CD4-positive, alpha-beta memory T cell (primary cell): Measurements from ENCODE around the gene HES1. TPM values are rescaled to one million over a fixed set of nuclear protein-coding genes. Genes with fewer than 3 reads are reported as not detected.

Experiments
- CTCF ChIA-PET: fragments of 350-600 bp; sonication (Branson Sonifier 250); formaldehyde crosslinking; loops from one replicate; lab custom pipeline; 2021; ENCODE audit warnings: inconsistent platforms; ENCODE audit not compliant: partially characterized antibody; lab: Charles Lee
- POLR2A ChIA-PET: fragments of 350-600 bp; sonication (Branson Sonifier 250); formaldehyde crosslinking; loops from one replicate; lab custom pipeline; 2021; ENCODE audit not compliant: partially characterized antibody; lab: Charles Lee
- DNase-seq, 5 donors: peaks; one replicate each; pipeline versions ENCODE4 v3.0.0 to v3.0.0-alpha.2; 2020 to 2022; ENCODE audit warnings: mixed read lengths in 1 of 5
- H3K27ac ChIP-seq: one replicate; pipeline ENCODE4 v1.7.0; 2013; ENCODE audit warnings: low read depth, low read length
- H3K27me3 ChIP-seq: 2 replicates; pipeline ENCODE4 v1.7.0; 2013; ENCODE audit warnings: mild to moderate bottlenecking, low read length, moderate library complexity; ENCODE audit not compliant: insufficient read depth
- H3K36me3 ChIP-seq: 2 replicates; pipeline ENCODE4 v1.7.0; 2013; ENCODE audit warnings: mild to moderate bottlenecking, low read length, moderate library complexity; ENCODE audit not compliant: insufficient read depth
- H3K4me1 ChIP-seq: 2 replicates; pipeline ENCODE4 v1.7.0; 2013; ENCODE audit warnings: mild to moderate bottlenecking, low read length, moderate library complexity; ENCODE audit not compliant: insufficient read depth
- H3K4me3 ChIP-seq, 2 donors: one replicate each; pipeline ENCODE4 v1.7.0; 2013; ENCODE audit warnings: low read length in 2 of 2, mild to moderate bottlenecking in 1 of 2
- H3K9me3 ChIP-seq, 2 donors: one replicate each; pipeline ENCODE4 v1.7.0; 2013; ENCODE audit warnings: low read length in 2 of 2, control low read depth in 1 of 2; ENCODE audit not compliant: control insufficient read depth in 1 of 2
- H3K27ac Mint-ChIP-seq, 7 donors: one replicate each; pipeline ENCODE4 v1.8.0; 2020 to 2021; ENCODE audit warnings: mixed read lengths in 7 of 7, mild to moderate bottlenecking in 6 of 7, inconsistent platforms in 3 of 7, moderate library complexity in 3 of 7
- H3K27me3 Mint-ChIP-seq, 2 donors: one replicate each; pipeline ENCODE4 v1.8.0; 2020 to 2021; ENCODE audit warnings: mixed read lengths in 2 of 2
- H3K36me3 Mint-ChIP-seq, 2 donors: one replicate each; pipeline ENCODE4 v1.8.0; 2020 to 2021; ENCODE audit warnings: mixed read lengths in 2 of 2, inconsistent platforms in 1 of 2, mild to moderate bottlenecking in 1 of 2
- H3K4me1 Mint-ChIP-seq, 4 donors: one replicate each; pipeline ENCODE4 v1.8.0; 2020 to 2021; ENCODE audit warnings: mixed read lengths in 4 of 4, mild to moderate bottlenecking in 1 of 4
- H3K4me3 Mint-ChIP-seq, 8 donors: one replicate each; pipeline ENCODE4 v1.8.0; 2020 to 2021; ENCODE audit warnings: mixed read lengths in 8 of 8, mild to moderate bottlenecking in 7 of 8, moderate library complexity in 6 of 8, inconsistent platforms in 3 of 8
- H3K9me3 Mint-ChIP-seq, 8 donors: one replicate each; pipeline ENCODE4 v1.8.0; 2020 to 2021; ENCODE audit warnings: mixed read lengths in 8 of 8, mild to moderate bottlenecking in 5 of 8, inconsistent platforms in 3 of 8, moderate library complexity in 1 of 8
- intact Hi-C: fragments of 100-400 bp; cut with micrococcal nuclease; formaldehyde crosslinking; loops from one replicate; pipeline ENCODE4 v1.15.1; 2023
- polyA plus RNA-seq, 2 donors: library from polyadenylated mRNA; unstranded; fragments of 300-500 nt; fragmentation: Illumina TruSeq; gene quantifications; one replicate each; pipeline ENCODE4 v1.2.3, GENCODE V29; 2021
- total RNA-seq, 2 experiments: library from RNA; stranded (reverse); gene quantifications; one replicate each; pipeline ENCODE4 v1.2.3, GENCODE V29; 2021

Gene HES1
- total and polyA plus RNA-seq, 4 experiments from 2014 or later: 0.11 to 0.50 TPM; not detected in 2

- no peaks in the 10 kb centered on the region for H3K9me3 ChIP-seq
- Mint-ChIP-seq H3K4me1 (peaks cover 0 to 1% (median 0%) of the 10 kb centered on the region in 4 donors), H3K36me3 (peaks cover 0 to 6% of the 10 kb centered on the region in 2 donors), H3K4me3 (no peak overlapping the region), H3K27ac (no peak overlapping the region), H3K27me3 (peaks cover 16 to 24% of the 10 kb centered on the region in 2 donors), H3K9me3 (peaks cover 0 to 11% (median 3%) of the 10 kb centered on the region in 8 donors)
- H3K36me3 ChIP-seq: no peaks in the 10 kb centered on the region
- POLR2A ChIA-PET: no interaction called here
- H3K4me3 ChIP-seq: no peak overlapping the region
- no peaks in the 10 kb centered on the region for H3K4me1 ChIP-seq
- intact Hi-C loops: no loop called here
- CTCF ChIA-PET: no interaction called here
- DNase-seq: no peak
- H3K27ac ChIP-seq: no peak overlapping the region
- peaks cover 5% of the 10 kb centered on the region for H3K27me3 ChIP-seq
These were observed 18.4 kb downstream of the HES1 start for GRCh38 chr3:194154346-194154745.

DNA sequence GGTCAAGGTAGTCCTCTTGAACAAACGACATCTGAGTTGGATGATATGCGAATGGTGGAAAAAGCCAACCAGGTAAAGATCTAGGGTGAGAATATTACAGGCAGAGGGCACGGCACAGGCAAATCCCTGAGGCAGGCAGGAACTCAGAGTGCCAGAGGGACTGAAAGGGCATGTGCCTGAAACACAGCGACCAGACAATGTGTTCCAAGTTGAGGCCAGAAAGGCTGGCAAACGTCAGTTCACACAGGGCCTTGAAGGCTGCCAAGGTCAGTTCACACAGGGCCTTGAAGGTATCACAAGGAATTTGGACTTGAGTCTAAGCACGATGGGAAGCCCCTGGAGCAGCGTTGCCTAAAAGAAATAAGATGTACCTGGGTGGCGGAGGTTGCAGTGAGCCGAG is 20.1 kb downstream of the HES1 start:
- Mint-ChIP-seq H3K27me3 (peaks cover 17 to 27% of the 10 kb centered on the region in 2 donors), H3K4me1 (peaks cover 0 to 1% (median 0%) of the 10 kb centered on the region in 4 donors), H3K9me3 (peaks cover 0 to 11% (median 3%) of the 10 kb centered on the region in 8 donors), H3K4me3 (no peak overlapping the region), H3K36me3 (peaks cover 0 to 6% of the 10 kb centered on the region in 2 donors), H3K27ac (no peak overlapping the region)
- peaks cover 5% of the 10 kb centered on the region for H3K27me3 ChIP-seq
- no peaks in the 10 kb centered on the region for H3K9me3 ChIP-seq
- intact Hi-C loops: no loop called here
- POLR2A ChIA-PET: no interaction called here
- H3K27ac ChIP-seq: no peak overlapping the region
- H3K4me1 ChIP-seq: no peaks in the 10 kb centered on the region
- no peak overlapping the region for H3K4me3 ChIP-seq
- CTCF ChIA-PET: no interaction called here
- H3K36me3 ChIP-seq: no peaks in the 10 kb centered on the region
- no peak for DNase-seq

- Mint-ChIP-seq H3K27me3 (peaks cover 18 to 21% of the 10 kb centered on the region in 2 donors), H3K9me3 (peaks cover 0 to 9% (median 3%) of the 10 kb centered on the region in 8 donors), H3K4me3 (no peak overlapping the region), H3K36me3 (peaks cover 0 to 5% of the 10 kb centered on the region in 2 donors), H3K27ac (no peak overlapping the region), H3K4me1 (no peaks in the 10 kb centered on the region)
- H3K36me3 ChIP-seq: no peaks in the 10 kb centered on the region
- no peaks in the 10 kb centered on the region for H3K4me1 ChIP-seq
- intact Hi-C loops: no loop called here
- no peaks in the 10 kb centered on the region for H3K9me3 ChIP-seq
- DNase-seq: no peak
- CTCF ChIA-PET: no interaction called here
- H3K4me3 ChIP-seq: no peak overlapping the region
- H3K27me3 ChIP-seq: peaks cover 5% of the 10 kb centered on the region
- POLR2A ChIA-PET: no interaction called here
- H3K27ac ChIP-seq: no peak overlapping the region
These were observed 23.0 kb downstream of the HES1 start for GRCh38 chr3:194158942-194159439.

DNA sequence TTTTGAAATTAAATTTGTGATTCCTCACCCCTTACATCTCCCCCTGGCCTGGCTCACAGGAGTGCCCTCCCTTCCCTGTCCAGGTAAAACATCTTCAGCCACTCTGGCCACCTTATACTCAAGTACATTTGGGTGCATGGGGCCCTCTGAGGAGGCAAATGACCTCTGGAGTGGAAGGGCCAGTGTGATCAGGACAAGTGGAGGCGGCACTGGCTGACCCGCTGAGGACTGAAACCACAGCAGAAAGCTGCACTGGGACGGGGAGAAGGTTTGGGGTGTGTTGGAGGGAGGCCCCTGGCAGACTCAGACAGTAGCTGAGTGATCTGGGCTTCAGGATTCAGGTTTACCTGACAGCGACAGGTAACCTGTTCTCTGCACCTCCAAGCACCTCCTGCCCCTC is 24.2 kb downstream of the HES1 start:
- H3K4me3 Mint-ChIP-seq: no peak overlapping the region
- H3K27me3 Mint-ChIP-seq: peaks cover 15 to 22% of the 10 kb centered on the region in 2 donors
- H3K9me3 Mint-ChIP-seq: no peaks in the 10 kb centered on the region
- no peaks in the 10 kb centered on the region for H3K4me1 Mint-ChIP-seq
- no peak overlapping the region for H3K4me3 ChIP-seq
- no peak overlapping the region for H3K27ac Mint-ChIP-seq
- ChIA-PET POLR2A (no interaction called here), CTCF (no interaction called here)
- H3K27me3 ChIP-seq: no peaks in the 10 kb centered on the region
- H3K27ac ChIP-seq: no peak overlapping the region
- no peaks in the 10 kb centered on the region for H3K9me3 ChIP-seq
- H3K4me1 ChIP-seq: no peaks in the 10 kb centered on the region
- intact Hi-C loops: no loop called here
- H3K36me3 ChIP-seq: no peaks in the 10 kb centered on the region
- DNase-seq: no peak
- H3K36me3 Mint-ChIP-seq: no peaks in the 10 kb centered on the region

DNA sequence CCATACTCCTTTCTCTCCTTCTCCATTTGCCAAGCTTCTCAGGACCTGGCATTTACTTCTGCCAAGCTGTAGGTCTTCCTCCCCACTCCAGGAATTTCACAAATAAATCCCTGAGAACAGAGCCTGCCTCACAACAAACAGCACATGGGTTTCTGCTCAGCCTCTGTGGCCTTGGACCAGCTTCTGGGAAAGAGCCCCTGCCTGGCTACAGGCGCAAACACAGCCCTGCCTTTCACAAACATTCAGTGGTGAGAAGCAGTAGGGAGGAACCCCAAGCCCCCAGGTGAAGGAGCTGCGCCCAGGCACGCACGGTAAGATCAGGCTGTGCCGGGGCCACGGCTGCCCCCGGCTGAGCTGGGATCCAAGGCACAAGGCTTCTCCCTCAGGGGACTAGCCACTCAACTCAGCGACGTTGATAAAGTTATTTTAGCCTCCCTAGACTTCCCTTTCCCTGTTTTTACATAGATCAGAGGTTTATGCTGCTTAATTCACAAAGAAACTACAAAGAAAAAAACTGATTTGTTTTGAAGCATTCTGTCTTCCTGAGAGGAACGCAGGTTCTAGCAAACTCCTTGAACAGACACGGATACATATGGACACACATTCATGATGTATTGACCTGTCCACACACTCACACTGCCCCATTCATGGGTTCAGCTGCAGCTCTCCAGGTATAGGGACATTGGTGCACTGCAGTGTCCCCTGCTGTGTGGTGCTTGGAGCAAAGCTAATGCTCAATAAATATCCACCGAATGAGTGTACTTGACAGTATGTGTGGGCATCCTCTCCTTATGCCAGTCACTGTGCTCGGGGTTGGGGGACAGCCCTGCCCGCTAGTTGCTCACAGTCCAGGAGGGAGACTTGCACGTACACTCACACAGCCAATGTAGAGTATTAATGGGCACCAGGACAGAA is 25.4 kb downstream of the HES1 start:
- H3K4me3 ChIP-seq: no peak overlapping the region
- CTCF ChIA-PET: interaction anchor here (0.6 kb wide), 1 partner anchor 113 kb away, joined by 3 read pairs; no protein-coding TSS in a partner anchor
- no peak overlapping the region for H3K4me3 Mint-ChIP-seq

DNA sequence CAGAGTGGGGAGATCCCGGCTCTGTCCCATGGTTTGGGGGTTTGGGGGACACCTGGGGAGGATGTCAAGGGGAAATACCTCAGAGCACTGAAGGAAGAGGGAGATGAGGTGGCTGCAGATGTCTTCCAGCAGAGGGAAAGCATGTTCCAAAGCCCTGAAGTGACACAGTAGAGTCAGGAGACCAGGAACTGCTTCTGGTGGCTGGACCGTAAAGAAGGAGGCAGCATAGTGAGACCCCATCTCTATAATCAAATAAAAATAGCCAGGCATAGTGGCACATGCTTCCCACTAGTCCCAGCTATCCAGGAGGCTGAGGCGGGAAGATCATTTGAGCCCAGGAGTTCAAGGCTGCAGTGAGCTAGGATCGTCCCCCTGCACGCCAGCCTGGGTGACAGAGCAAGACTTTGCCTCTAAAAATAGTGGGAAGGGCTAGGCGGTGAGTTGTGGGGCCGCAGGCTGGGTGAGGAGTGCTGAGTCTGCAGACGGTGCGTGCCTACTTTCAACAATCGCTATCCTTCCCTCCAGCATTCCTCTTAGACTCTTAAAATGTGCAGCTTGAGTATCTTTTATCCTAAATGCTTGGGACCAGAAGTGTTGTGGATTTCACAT is 26.2 kb downstream of the HES1 start:
- ChIA-PET POLR2A (no interaction called here), CTCF (no interaction called here)
- no peaks in the 10 kb centered on the region for H3K36me3 Mint-ChIP-seq
- H3K36me3 ChIP-seq: no peaks in the 10 kb centered on the region
- H3K4me1 ChIP-seq: no peaks in the 10 kb centered on the region
- DNase-seq: no peak
- no peak overlapping the region for H3K4me3 Mint-ChIP-seq
- no peak overlapping the region for H3K27ac Mint-ChIP-seq
- H3K4me3 ChIP-seq: no peak overlapping the region
- H3K9me3 Mint-ChIP-seq: no peaks in the 10 kb centered on the region
- H3K4me1 Mint-ChIP-seq: no peaks in the 10 kb centered on the region
- H3K27me3 ChIP-seq: no peaks in the 10 kb centered on the region
- H3K9me3 ChIP-seq: no peaks in the 10 kb centered on the region
- peaks cover 16 to 24% of the 10 kb centered on the region in 2 donors for H3K27me3 Mint-ChIP-seq
- intact Hi-C loops: no loop called here
- H3K27ac ChIP-seq: no peak overlapping the region

More for the DNA sequence above, 25.4 kb downstream of the HES1 start:
- Mint-ChIP-seq H3K27ac (no peak overlapping the region), H3K27me3 (peaks cover 17 to 22% of the 10 kb centered on the region in 2 donors), H3K4me1 (no peaks in the 10 kb centered on the region), H3K36me3 (no peaks in the 10 kb centered on the region), H3K9me3 (no peaks in the 10 kb centered on the region)
- Histone ChIP-seq H3K9me3 (no peaks in the 10 kb centered on the region), H3K36me3 (no peaks in the 10 kb centered on the region), H3K27me3 (no peaks in the 10 kb centered on the region), H3K4me1 (no peaks in the 10 kb centered on the region), H3K27ac (no peak overlapping the region)
- DNase-seq: no peak
- POLR2A ChIA-PET: no interaction called here
- intact Hi-C loops: no loop called here

DNA sequence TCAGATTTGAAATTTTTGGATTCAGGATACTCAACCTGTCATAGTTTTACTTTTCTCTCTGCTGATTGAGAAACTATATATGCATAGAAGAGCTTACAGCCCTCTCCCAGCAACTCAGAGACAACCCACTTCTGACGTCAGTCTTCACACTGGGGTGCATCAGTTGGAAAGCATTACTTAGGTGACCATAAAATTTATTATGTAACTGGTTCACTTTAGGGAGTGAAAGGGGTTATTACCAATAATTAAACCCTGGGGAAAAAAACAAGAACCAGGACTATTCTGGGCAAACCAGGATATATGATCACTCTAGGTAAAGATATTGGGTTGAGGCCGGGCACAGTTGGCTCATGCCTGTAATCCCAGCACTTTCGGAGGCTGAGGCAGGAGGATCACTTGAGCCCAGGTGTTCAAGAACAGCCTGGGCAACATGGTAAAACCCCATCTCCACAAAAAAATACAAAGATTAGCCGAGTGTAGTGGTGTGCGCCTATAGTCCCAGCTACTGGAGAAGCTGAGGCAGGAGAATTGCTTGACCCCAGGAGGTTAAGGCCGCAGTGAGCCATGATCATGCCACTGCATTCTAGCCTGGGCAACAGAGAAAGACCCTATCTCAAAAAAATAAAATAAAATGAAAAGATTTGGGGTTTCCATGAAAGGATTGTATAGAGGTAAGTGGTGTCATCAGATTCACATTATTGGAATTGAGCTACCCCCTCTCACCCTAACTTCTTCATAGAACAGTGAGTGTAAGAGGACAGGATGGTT is 27.1 kb downstream of the HES1 start:
- H3K4me3 ChIP-seq: no peak overlapping the region
- H3K36me3 ChIP-seq: no peaks in the 10 kb centered on the region
- Mint-ChIP-seq H3K4me3 (no peak overlapping the region), H3K9me3 (no peaks in the 10 kb centered on the region), H3K4me1 (no peaks in the 10 kb centered on the region), H3K27me3 (peaks cover 17 to 28% of the 10 kb centered on the region in 2 donors), H3K36me3 (no peaks in the 10 kb centered on the region), H3K27ac (no peak overlapping the region)
- ChIA-PET POLR2A (no interaction called here), CTCF (no interaction called here)
- H3K27ac ChIP-seq: no peak overlapping the region
- H3K9me3 ChIP-seq: no peaks in the 10 kb centered on the region
- no peak for DNase-seq
- H3K27me3 ChIP-seq: no peaks in the 10 kb centered on the region
- intact Hi-C loops: no loop called here
- H3K4me1 ChIP-seq: no peaks in the 10 kb centered on the region
